Breast epithelium (tissue), 3 donors: Measurements from ENCODE around the gene RGS3.

ENCODE experiments used
- CTCF ChIP-seq, 3 donors: fragments of 450-650 bp; IDR thresholded peaks; one replicate each; pipeline ENCODE4 v1.5.1; 2016 to 2017; ENCODE audit warnings: antibody characterized with exemption in 3 of 3, mild to moderate bottlenecking in 3 of 3, moderate library complexity in 3 of 3
- POLR2AphosphoS5 ChIP-seq, 3 donors: sonication (generic); formaldehyde crosslinking; IDR thresholded peaks; one replicate each; pipeline ENCODE4 v1.6.1; 2017; ENCODE audit warnings: antibody characterized with exemption in 3 of 3

GRCh38 chr9:113546566-113546965 lies 83.0 kb downstream of the RGS3 start:
- TF ChIP-seq CTCF (IDR thresholded peaks at IDR 0.05) (no peak), POLR2AphosphoS5 (IDR thresholded peaks at IDR 0.05) (no peak)
